ENCODE results near the gene TNFSF10. TPM values are rescaled to one million over a fixed set of nuclear protein-coding genes. Genes with fewer than 3 reads are reported as not detected.

TNFSF10 gene
- total RNA-seq, 1 donor from 2014 or later = 6.3 TPM

Other genes with a start within 250 kb of the TNFSF10 start
- gene GHSR, start 75.0 kb downstream of the TNFSF10 start, total RNA-seq (ENCODE audit: insufficient read depth, low replicate concordance) = 1.4 TPM
- 4.8 TPM for gene NCEH1, start 187.6 kb upstream of the TNFSF10 start, total RNA-seq (ENCODE audit: insufficient read depth, low replicate concordance)
- 16.1 TPM for gene ECT2, start 227.3 kb upstream of the TNFSF10 start, total RNA-seq (ENCODE audit: insufficient read depth, low replicate concordance)